HEK293 (cell line): Measurements from ENCODE around the gene POLR1B.
A peak's percentile ranks its signal among the peaks of the same experiment; 100 is the strongest.

Experiments
- CTCF ChIA-PET: fragments of 350-600 bp; formaldehyde crosslinking; extraction: SDS; loops from one replicate; lab custom pipeline; 2021; ENCODE audit warnings: antibody characterized with exemption; lab: Yijun Ruan, JAX
- POLR2A ChIA-PET: fragments of 300-600 bp; formaldehyde crosslinking; extraction: SDS; loops from one replicate; lab custom pipeline; 2020; ENCODE audit warnings: antibody characterized with exemption, inconsistent platforms; lab: Yijun Ruan, JAX
- H3K27ac ChIP-seq: fragments of 200-500 bp; sonication (Bioruptor generic); 2 replicates; pipeline ENCODE4 v1.5.1; 2014; ENCODE audit warnings: low read depth, low read length, control low read depth, inconsistent platforms; ENCODE audit errors: extremely low read depth
- H3K36me3 ChIP-seq, 2 experiments: fragments of 200-500 bp in 1 of 2; sonication (Bioruptor generic) in 1 of 2; 1 replicate in 1 of 2; 2 replicates in 1 of 2; pipeline ENCODE4 v1.5.1; 2014 to 2017; ENCODE audit warnings: inconsistent platforms in 2 of 2, low read length in 2 of 2; ENCODE audit not compliant: control insufficient read depth in 2 of 2, insufficient read depth in 1 of 2
- H3K4me1 ChIP-seq: fragments of 200-500 bp; sonication (Bioruptor generic); 2 replicates; pipeline ENCODE4 v1.5.1; 2014; ENCODE audit warnings: mild to moderate bottlenecking, low read length, inconsistent platforms; ENCODE audit not compliant: control insufficient read depth, insufficient read depth
- H3K4me3 ChIP-seq: 2 replicates; pipeline ENCODE4 v1.5.1; 2011; ENCODE audit warnings: low read depth, mild to moderate bottlenecking, control low read depth, low read length, moderate library complexity
- H3K9me3 ChIP-seq: fragments of 200-500 bp; sonication (Bioruptor generic); 2 replicates; pipeline ENCODE4 v1.5.1; 2014; ENCODE audit warnings: low read depth, low read length, inconsistent platforms; ENCODE audit not compliant: control insufficient read depth, insufficient read depth
- INSM2 ChIP-seq: fragments of 450-650 bp; formaldehyde crosslinking; IDR thresholded peaks from 2 replicates; pipeline ENCODE4 v1.5.1; 2016; ENCODE audit warnings: missing biosample characterization, missing genetic modification characterization
- OSR2 ChIP-seq: fragments of 450-650 bp; formaldehyde crosslinking; IDR thresholded peaks from 2 replicates; pipeline ENCODE4 v1.5.1; 2016; ENCODE audit warnings: missing biosample characterization, missing genetic modification characterization
- PRDM1 ChIP-seq: fragments of 450-650 bp; formaldehyde crosslinking; IDR thresholded peaks from 2 replicates; pipeline ENCODE4; 2016; ENCODE audit warnings: missing biosample characterization, missing genetic modification characterization
- RBAK ChIP-seq: fragments of 450-650 bp; formaldehyde crosslinking; IDR thresholded peaks from 2 replicates; pipeline ENCODE4 v1.5.1; 2016; ENCODE audit warnings: missing biosample characterization, missing genetic modification characterization
- SP7 ChIP-seq: fragments of 450-650 bp; formaldehyde crosslinking; IDR thresholded peaks from 2 replicates; pipeline ENCODE4 v1.5.1; 2016; ENCODE audit warnings: missing biosample characterization, missing genetic modification characterization
- ZBTB17 ChIP-seq: fragments of 450-650 bp; formaldehyde crosslinking; IDR thresholded peaks from 2 replicates; pipeline ENCODE4 v1.5.1; 2016; ENCODE audit warnings: missing biosample characterization, missing genetic modification characterization
- ZBTB48 ChIP-seq: fragments of 450-650 bp; formaldehyde crosslinking; IDR thresholded peaks from 2 replicates; pipeline ENCODE4 v1.5.1; 2016; ENCODE audit warnings: missing biosample characterization, missing genetic modification characterization
- ZNF10 ChIP-seq: fragments of 450-650 bp; formaldehyde crosslinking; IDR thresholded peaks from 2 replicates; pipeline ENCODE4 v1.5.1; 2017; ENCODE audit warnings: missing biosample characterization, missing genetic modification characterization
- ZNF169 ChIP-seq: fragments of 450-650 bp; formaldehyde crosslinking; IDR thresholded peaks from 2 replicates; pipeline ENCODE4 v1.5.1; 2016; ENCODE audit warnings: missing biosample characterization, missing genetic modification characterization
- ZNF366 ChIP-seq: fragments of 450-650 bp; formaldehyde crosslinking; conservative IDR thresholded peaks from 2 replicates; pipeline ENCODE4 v1.5.1; 2016; ENCODE audit warnings: missing biosample characterization, missing genetic modification characterization
- ZNF398 ChIP-seq: fragments of 450-650 bp; formaldehyde crosslinking; IDR thresholded peaks from 2 replicates; pipeline ENCODE4 v1.5.1; 2017; ENCODE audit warnings: missing biosample characterization, missing genetic modification characterization
- ZNF600 ChIP-seq: fragments of 450-650 bp; formaldehyde crosslinking; IDR thresholded peaks from 2 replicates; pipeline ENCODE4 v1.5.1; 2016; ENCODE audit warnings: missing biosample characterization, missing genetic modification characterization
- ZNF776 ChIP-seq: fragments of 450-650 bp; formaldehyde crosslinking; IDR thresholded peaks from 2 replicates; pipeline ENCODE4 v1.5.0; 2017; ENCODE audit warnings: missing biosample characterization, missing genetic modification characterization, borderline replicate concordance
- TF ChIP-seq, protein P1 (sequence below): fragments of 450-650 bp; formaldehyde crosslinking; IDR thresholded peaks from 2 replicates; pipeline ENCODE4 v1.5.1; 2016; ENCODE audit warnings: missing biosample characterization, missing genetic modification characterization
- TF ChIP-seq, protein P2 (sequence below): fragments of 450-650 bp; formaldehyde crosslinking; IDR thresholded peaks from 2 replicates; pipeline ENCODE4 v1.5.1; 2016; ENCODE audit warnings: missing biosample characterization, missing genetic modification characterization
- TF ChIP-seq, protein P3 (sequence below): IDR thresholded peaks from 2 replicates; pipeline ENCODE4 v1.6.1; 2011; ENCODE audit warnings: mild to moderate bottlenecking, low read depth, low read length, borderline replicate concordance
- TF ChIP-seq, protein P4 (sequence below): fragments of 450-650 bp; formaldehyde crosslinking; IDR thresholded peaks from 2 replicates; pipeline ENCODE4 v1.5.1; 2017; ENCODE audit warnings: missing biosample characterization, missing genetic modification characterization
- TF ChIP-seq, protein P5 (sequence below): fragments of 450-650 bp; formaldehyde crosslinking; optimal IDR thresholded peaks from 2 replicates; pipeline ENCODE3; 2016; ENCODE audit warnings: missing biosample characterization, mild to moderate bottlenecking, missing genetic modification characterization

Gene POLR1B

GRCh38 chr2:112542984-112543661 is 858 bp downstream of the POLR1B start:
- H3K27ac ChIP-seq = peak overlapping the region; percentile 85; the same call in 1 of the 2 replicates
- H3K4me3 ChIP-seq = peak overlapping the region; percentile 87
- peaks cover 6% of the 10 kb centered on the region; the same call in 1 of the 2 replicates for H3K4me1 ChIP-seq
- TF ChIP-seq ZNF169 = no peak
- peak; percentile 50; the same call in 1 of the 2 replicates for TF ChIP-seq OSR2 (tag by site-specific recombination)
- TF ChIP-seq ZBTB48 (tag by site-specific recombination) = peak; percentile 26; the same call in 1 of the 2 replicates
- TF ChIP-seq, protein P1, sequence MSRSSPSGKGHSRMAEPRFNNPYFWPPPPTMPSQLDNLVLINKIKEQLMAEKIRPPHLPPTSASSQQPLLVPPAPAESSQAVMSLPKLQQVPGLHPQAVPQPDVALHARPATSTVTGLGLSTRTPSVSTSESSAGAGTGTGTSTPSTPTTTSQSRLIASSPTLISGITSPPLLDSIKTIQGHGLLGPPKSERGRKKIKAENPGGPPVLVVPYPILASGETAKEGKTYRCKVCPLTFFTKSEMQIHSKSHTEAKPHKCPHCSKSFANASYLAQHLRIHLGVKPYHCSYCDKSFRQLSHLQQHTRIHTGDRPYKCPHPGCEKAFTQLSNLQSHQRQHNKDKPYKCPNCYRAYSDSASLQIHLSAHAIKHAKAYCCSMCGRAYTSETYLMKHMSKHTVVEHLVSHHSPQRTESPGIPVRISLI (tag by site-specific recombination) = no peak
- TF ChIP-seq ZNF600 (tag by site-specific recombination) = peak; percentile 78
- TF ChIP-seq ZNF366 (tag by site-specific recombination) = 0 out of 2 replicates have a peak, but pooled peaks have one; percentile 14
- TF ChIP-seq, protein P2, sequence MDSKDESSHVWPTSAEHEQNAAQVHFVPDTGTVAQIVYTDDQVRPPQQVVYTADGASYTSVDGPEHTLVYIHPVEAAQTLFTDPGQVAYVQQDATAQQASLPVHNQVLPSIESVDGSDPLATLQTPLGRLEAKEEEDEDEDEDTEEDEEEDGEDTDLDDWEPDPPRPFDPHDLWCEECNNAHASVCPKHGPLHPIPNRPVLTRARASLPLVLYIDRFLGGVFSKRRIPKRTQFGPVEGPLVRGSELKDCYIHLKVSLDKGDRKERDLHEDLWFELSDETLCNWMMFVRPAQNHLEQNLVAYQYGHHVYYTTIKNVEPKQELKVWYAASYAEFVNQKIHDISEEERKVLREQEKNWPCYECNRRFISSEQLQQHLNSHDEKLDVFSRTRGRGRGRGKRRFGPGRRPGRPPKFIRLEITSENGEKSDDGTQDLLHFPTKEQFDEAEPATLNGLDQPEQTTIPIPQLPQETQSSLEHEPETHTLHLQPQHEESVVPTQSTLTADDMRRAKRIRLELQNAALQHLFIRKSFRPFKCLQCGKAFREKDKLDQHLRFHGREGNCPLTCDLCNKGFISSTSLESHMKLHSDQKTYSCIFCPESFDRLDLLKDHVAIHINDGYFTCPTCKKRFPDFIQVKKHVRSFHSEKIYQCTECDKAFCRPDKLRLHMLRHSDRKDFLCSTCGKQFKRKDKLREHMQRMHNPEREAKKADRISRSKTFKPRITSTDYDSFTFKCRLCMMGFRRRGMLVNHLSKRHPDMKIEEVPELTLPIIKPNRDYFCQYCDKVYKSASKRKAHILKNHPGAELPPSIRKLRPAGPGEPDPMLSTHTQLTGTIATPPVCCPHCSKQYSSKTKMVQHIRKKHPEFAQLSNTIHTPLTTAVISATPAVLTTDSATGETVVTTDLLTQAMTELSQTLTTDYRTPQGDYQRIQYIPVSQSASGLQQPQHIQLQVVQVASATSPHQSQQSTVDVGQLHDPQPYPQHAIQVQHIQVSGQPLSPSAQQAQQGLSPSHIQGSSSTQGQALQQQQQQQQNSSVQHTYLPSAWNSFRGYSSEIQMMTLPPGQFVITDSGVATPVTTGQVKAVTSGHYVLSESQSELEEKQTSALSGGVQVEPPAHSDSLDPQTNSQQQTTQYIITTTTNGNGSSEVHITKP (tag by site-specific recombination) = 0 out of 2 replicates have a peak, but pooled peaks have one; percentile 24
- peak; percentile 38 for TF ChIP-seq ZBTB17 (tag by site-specific recombination)
- 0 out of 2 replicates have a peak, but pooled peaks have one; percentile 58 for TF ChIP-seq PRDM1 (tag by site-specific recombination)
- peak; percentile 76 for TF ChIP-seq ZNF10 (tag by site-specific recombination)
- no peaks in the 10 kb centered on the region for H3K9me3 ChIP-seq
- peaks cover 17 to 20% of the 10 kb centered on the region in 2 experiments for H3K36me3 ChIP-seq
- CTCF ChIA-PET = interaction anchor here (1.0 to 1.9 kb wide), 5 partner anchors 40 to 421 kb away, joined by 3 to 7 read pairs (median 5); no protein-coding TSS in a partner anchor
- POLR2A ChIA-PET = no interaction called here

DNA sequence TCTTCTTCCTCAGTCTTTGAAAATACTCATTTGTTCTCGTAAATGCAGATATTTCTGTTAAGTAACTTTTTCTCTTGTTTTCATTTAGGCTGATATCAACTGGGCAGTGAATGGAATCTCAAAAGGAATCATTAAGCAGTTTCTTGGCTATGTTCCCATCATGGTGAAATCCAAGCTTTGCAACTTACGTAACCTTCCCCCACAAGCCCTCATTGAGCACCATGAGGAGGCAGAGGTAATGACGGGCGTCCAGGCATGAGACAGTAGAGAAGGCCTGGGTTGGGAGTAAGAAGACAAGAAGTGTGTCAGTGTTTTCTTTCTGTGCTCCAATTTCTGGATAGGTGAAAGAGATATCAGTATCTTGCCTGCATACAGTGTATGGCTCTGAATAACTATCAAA is 5.1 kb downstream of the POLR1B start:
- H3K27ac ChIP-seq = peak overlapping the region; percentile 60; the same call in 1 of the 2 replicates
- no peak overlapping the region for H3K4me3 ChIP-seq
- H3K9me3 ChIP-seq = no peaks in the 10 kb centered on the region
- H3K4me1 ChIP-seq = peaks cover 6% of the 10 kb centered on the region; the same call in 1 of the 2 replicates
- ChIA-PET POLR2A (interaction anchor here (0.6 kb wide), 1 partner anchor 13 kb away, joined by 5 read pairs; no protein-coding TSS in a partner anchor), CTCF (interaction anchor here (1.2 to 1.5 kb wide), 2 partner anchors 36 to 426 kb away, joined by 3 to 4 read pairs; no protein-coding TSS in a partner anchor)
- H3K36me3 ChIP-seq = peaks cover 52 to 62% of the 10 kb centered on the region in 2 experiments
- TF ChIP-seq, protein P3, sequence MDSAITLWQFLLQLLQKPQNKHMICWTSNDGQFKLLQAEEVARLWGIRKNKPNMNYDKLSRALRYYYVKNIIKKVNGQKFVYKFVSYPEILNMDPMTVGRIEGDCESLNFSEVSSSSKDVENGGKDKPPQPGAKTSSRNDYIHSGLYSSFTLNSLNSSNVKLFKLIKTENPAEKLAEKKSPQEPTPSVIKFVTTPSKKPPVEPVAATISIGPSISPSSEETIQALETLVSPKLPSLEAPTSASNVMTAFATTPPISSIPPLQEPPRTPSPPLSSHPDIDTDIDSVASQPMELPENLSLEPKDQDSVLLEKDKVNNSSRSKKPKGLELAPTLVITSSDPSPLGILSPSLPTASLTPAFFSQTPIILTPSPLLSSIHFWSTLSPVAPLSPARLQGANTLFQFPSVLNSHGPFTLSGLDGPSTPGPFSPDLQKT = no peak
- TF ChIP-seq, protein P4, sequence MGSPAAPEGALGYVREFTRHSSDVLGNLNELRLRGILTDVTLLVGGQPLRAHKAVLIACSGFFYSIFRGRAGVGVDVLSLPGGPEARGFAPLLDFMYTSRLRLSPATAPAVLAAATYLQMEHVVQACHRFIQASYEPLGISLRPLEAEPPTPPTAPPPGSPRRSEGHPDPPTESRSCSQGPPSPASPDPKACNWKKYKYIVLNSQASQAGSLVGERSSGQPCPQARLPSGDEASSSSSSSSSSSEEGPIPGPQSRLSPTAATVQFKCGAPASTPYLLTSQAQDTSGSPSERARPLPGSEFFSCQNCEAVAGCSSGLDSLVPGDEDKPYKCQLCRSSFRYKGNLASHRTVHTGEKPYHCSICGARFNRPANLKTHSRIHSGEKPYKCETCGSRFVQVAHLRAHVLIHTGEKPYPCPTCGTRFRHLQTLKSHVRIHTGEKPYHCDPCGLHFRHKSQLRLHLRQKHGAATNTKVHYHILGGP (tag by site-specific recombination) = no peak
- 0 out of 2 replicates have a peak, but pooled peaks have one; percentile 16 for TF ChIP-seq ZNF398 (tag by site-specific recombination)
- TF ChIP-seq RBAK = no peak
- TF ChIP-seq, protein P5, sequence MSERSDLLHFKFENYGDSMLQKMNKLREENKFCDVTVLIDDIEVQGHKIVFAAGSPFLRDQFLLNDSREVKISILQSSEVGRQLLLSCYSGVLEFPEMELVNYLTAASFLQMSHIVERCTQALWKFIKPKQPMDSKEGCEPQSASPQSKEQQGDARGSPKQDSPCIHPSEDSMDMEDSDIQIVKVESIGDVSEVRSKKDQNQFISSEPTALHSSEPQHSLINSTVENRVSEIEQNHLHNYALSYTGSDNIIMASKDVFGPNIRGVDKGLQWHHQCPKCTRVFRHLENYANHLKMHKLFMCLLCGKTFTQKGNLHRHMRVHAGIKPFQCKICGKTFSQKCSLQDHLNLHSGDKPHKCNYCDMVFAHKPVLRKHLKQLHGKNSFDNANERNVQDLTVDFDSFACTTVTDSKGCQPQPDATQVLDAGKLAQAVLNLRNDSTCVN (tag by site-specific recombination) = no peak
- TF ChIP-seq ZNF776 = no peak
- TF ChIP-seq SP7 (tag by site-specific recombination) = 0 out of 2 replicates have a peak, but pooled peaks have one; percentile 18
- no peak for TF ChIP-seq INSM2 (tag by site-specific recombination)
